ENCODE data around the gene RBM25. TPM values are rescaled to one million over a fixed set of nuclear protein-coding genes. Genes with fewer than 3 reads are reported as not detected.
"Not testable (repeated sequence)": the region's sequence is repeated elsewhere in the genome, so short reads cannot be mapped to it uniquely, and the experiment has no call there.

RBM25 gene
- total RNA-seq, result 70.0 TPM
- 18.8 TPM for polyA plus RNA-seq (ENCODE audit: insufficient read depth, low read depth, low replicate concordance)
- long read RNA-seq, donor 1, partial matches to known transcripts, result 29 of 33 reads
- long read RNA-seq, donor 1, other reads (novel, unspliced or antisense), result 0 of 33 reads
- long read RNA-seq, donor 2, full-length matches to known transcripts, result 8 of 59 reads
- long read RNA-seq, donor 2, partial matches to known transcripts, result 51 of 59 reads
- long read RNA-seq, donor 2, other reads (novel, unspliced or antisense), result 0 of 59 reads
- long read RNA-seq, donor 3, full-length matches to known transcripts, result 13 of 68 reads
- long read RNA-seq, donor 3, partial matches to known transcripts, result 55 of 68 reads
- long read RNA-seq, donor 3, other reads (novel, unspliced or antisense), result 0 of 68 reads
- long read RNA-seq, donor 4, full-length matches to known transcripts, result 15 of 25 reads
- long read RNA-seq, donor 4, partial matches to known transcripts, result 10 of 25 reads
- long read RNA-seq, donor 4, other reads (novel, unspliced or antisense), result 0 of 25 reads
- long read RNA-seq, donor 5, partial matches to known transcripts, result 0 of 3 reads
- long read RNA-seq, donor 5, other reads (novel, unspliced or antisense), result 0 of 3 reads
- long read RNA-seq, donor 6, partial matches to known transcripts, result 75 of 79 reads
- long read RNA-seq, donor 6, other reads (novel, unspliced or antisense), result 0 of 79 reads
- long read RNA-seq, donor 7, partial matches to known transcripts, result 57 of 68 reads
- long read RNA-seq, donor 7, other reads (novel, unspliced or antisense), result 8 of 68 reads
- long read RNA-seq, donor 8, partial matches to known transcripts, result 7 of 13 reads
- long read RNA-seq, donor 8, other reads (novel, unspliced or antisense), result 0 of 13 reads
- long read RNA-seq, donor 9, partial matches to known transcripts, result 0 of 1 reads
- long read RNA-seq, donor 9, other reads (novel, unspliced or antisense), result 0 of 1 reads
- long read RNA-seq, donor 10, transcript RBM25-203 (9 exons, 2,470 nt), result major isoform, 6 of 75 reads
- long read RNA-seq, donor 10, partial matches to known transcripts, result 66 of 75 reads
- long read RNA-seq, donor 10, other reads (novel, unspliced or antisense), result 0 of 75 reads

GRCh38 chr14:73058224-73058921, at the start of gene RBM25:
Gene RBM25, plus strand, starts transcription at chr14:73058534. Its CDS starts 13,108 bp downstream, at chr14:73071642.
- Histone ChIP-seq H3K9ac (ENCODE audit: low read length in 3 of 3) (peak within 1 kb of the TSS; percentile 91 to 93 (median 93)), H3K36me3 (ENCODE audit: control insufficient read depth in 2 of 3, insufficient read depth in 3 of 3, low read length in 3 of 3) (peaks cover 0 to 4% (median 0%) of the 10 kb centered on the region in 3 donors), H3K4me3 (ENCODE audit: low read length in 3 of 3) (peak within 1 kb of the TSS; percentile 92 to 95 (median 94)), H3K4me1 (ENCODE audit: control insufficient read depth in 2 of 3, insufficient read depth in 2 of 3, low read depth in 1 of 3, low read length in 3 of 3) (peaks cover 0 to 16% (median 3%) of the 10 kb centered on the region in 3 donors), H3K9me3 (ENCODE audit: control insufficient read depth in 2 of 3, insufficient read depth in 1 of 3, low read length in 3 of 3) (no peaks in the 10 kb centered on the region), H3K27ac (ENCODE audit: low read depth in 2 of 2, low read length in 2 of 2) (peak within 1 kb of the TSS; percentile 95 to 96), H3K27me3 (ENCODE audit: control insufficient read depth, insufficient read depth, low read length) (no peaks in the 10 kb centered on the region)
- no peak for TF ChIP-seq CTCF (IDR thresholded peaks at IDR 0.05; ENCODE audit: borderline replicate concordance, extremely low read depth, insufficient read depth)
- intact Hi-C loops (cut with DNase I), result no loop called here
- FAIRE-seq (peak; percentile 93), DNase-seq (peak; percentile 98 to 99 (median 98))

- peaks cover 0 to 11% (median 0%) of the 10 kb centered on the region in 3 donors for H3K4me1 ChIP-seq (ENCODE audit: control insufficient read depth in 2 of 3, insufficient read depth in 2 of 3, low read depth in 1 of 3, low read length in 3 of 3)
- FAIRE-seq; H3K9ac ChIP-seq (ENCODE audit: low read length in 3 of 3); DNase-seq; H3K9me3 ChIP-seq (ENCODE audit: control insufficient read depth in 2 of 3, insufficient read depth in 1 of 3, low read length in 3 of 3); H3K27ac ChIP-seq (ENCODE audit: low read depth in 2 of 2, low read length in 2 of 2); H3K27me3 ChIP-seq (ENCODE audit: control insufficient read depth, insufficient read depth, low read length); H3K36me3 ChIP-seq (ENCODE audit: control insufficient read depth in 2 of 3, insufficient read depth in 3 of 3, low read length in 3 of 3); intact Hi-C loops (cut with DNase I); H3K4me3 ChIP-seq (ENCODE audit: low read length in 3 of 3): not testable (repeated sequence)
Observed at GRCh38 chr14:73011189-73011588, 47.1 kb upstream of the RBM25 start.

- no peak overlapping the region for H3K4me3 ChIP-seq (ENCODE audit: low read length in 3 of 3)
- FAIRE-seq (no peak), DNase-seq (no peak)
- H3K27me3 ChIP-seq (ENCODE audit: control insufficient read depth, insufficient read depth, low read length), result no peaks in the 10 kb centered on the region
- no peaks in the 10 kb centered on the region for H3K9me3 ChIP-seq (ENCODE audit: control insufficient read depth in 2 of 3, insufficient read depth in 1 of 3, low read length in 3 of 3)
- H3K9ac ChIP-seq (ENCODE audit: low read length in 3 of 3), result no peak overlapping the region
- peaks cover 0 to under 1% (median 0%) of the 10 kb centered on the region in 3 donors for H3K4me1 ChIP-seq (ENCODE audit: control insufficient read depth in 2 of 3, insufficient read depth in 2 of 3, low read depth in 1 of 3, low read length in 3 of 3)
- intact Hi-C loops (cut with DNase I), result no loop called here
- TF ChIP-seq CTCF (IDR thresholded peaks at IDR 0.05; ENCODE audit: borderline replicate concordance, extremely low read depth, insufficient read depth), result no peak
- H3K36me3 ChIP-seq (ENCODE audit: control insufficient read depth in 2 of 3, insufficient read depth in 3 of 3, low read length in 3 of 3), result peaks cover 2 to 3% (median 3%) of the 10 kb centered on the region in 3 donors
- no peak overlapping the region for H3K27ac ChIP-seq (ENCODE audit: low read depth in 2 of 2, low read length in 2 of 2)
Observed at GRCh38 chr14:73014105-73014504, 44.2 kb upstream of the RBM25 start.

GRCh38 chr14:73015552-73015951, 42.8 kb upstream of the RBM25 start:
- H3K27me3 ChIP-seq (ENCODE audit: control insufficient read depth, insufficient read depth, low read length); H3K4me3 ChIP-seq (ENCODE audit: low read length in 3 of 3); FAIRE-seq; H3K4me1 ChIP-seq (ENCODE audit: control insufficient read depth in 2 of 3, insufficient read depth in 2 of 3, low read depth in 1 of 3, low read length in 3 of 3); intact Hi-C loops (cut with DNase I); DNase-seq; H3K36me3 ChIP-seq (ENCODE audit: control insufficient read depth in 2 of 3, insufficient read depth in 3 of 3, low read length in 3 of 3); H3K9ac ChIP-seq (ENCODE audit: low read length in 3 of 3); H3K27ac ChIP-seq (ENCODE audit: low read depth in 2 of 2, low read length in 2 of 2); H3K9me3 ChIP-seq (ENCODE audit: control insufficient read depth in 2 of 3, insufficient read depth in 1 of 3, low read length in 3 of 3): not testable (repeated sequence)

- H3K36me3 ChIP-seq (ENCODE audit: control insufficient read depth in 2 of 3, insufficient read depth in 3 of 3, low read length in 3 of 3); H3K9ac ChIP-seq (ENCODE audit: low read length in 3 of 3); intact Hi-C loops (cut with DNase I); H3K4me1 ChIP-seq (ENCODE audit: control insufficient read depth in 2 of 3, insufficient read depth in 2 of 3, low read depth in 1 of 3, low read length in 3 of 3); H3K27me3 ChIP-seq (ENCODE audit: control insufficient read depth, insufficient read depth, low read length); H3K9me3 ChIP-seq (ENCODE audit: control insufficient read depth in 2 of 3, insufficient read depth in 1 of 3, low read length in 3 of 3); FAIRE-seq; H3K27ac ChIP-seq (ENCODE audit: low read depth in 2 of 2, low read length in 2 of 2); H3K4me3 ChIP-seq (ENCODE audit: low read length in 3 of 3); DNase-seq: not testable (repeated sequence)
Observed at GRCh38 chr14:73016011-73016410, 42.3 kb upstream of the RBM25 start.

Measured in kidney (tissue), 22 donors.